IPS-NIHi7 (cell line): ENCODE measurements around the gene BAG3.
"Not testable (repeated sequence)": the region's sequence is repeated elsewhere in the genome, so short reads cannot be mapped to it uniquely, and the experiment has no call there.

Experiments used
- DNase-seq: peaks from one replicate; pipeline ENCODE4 v3.0.0; 2012; ENCODE audit warnings: mixed read lengths; ENCODE audit errors: extremely low spot score

Gene BAG3

DNA sequence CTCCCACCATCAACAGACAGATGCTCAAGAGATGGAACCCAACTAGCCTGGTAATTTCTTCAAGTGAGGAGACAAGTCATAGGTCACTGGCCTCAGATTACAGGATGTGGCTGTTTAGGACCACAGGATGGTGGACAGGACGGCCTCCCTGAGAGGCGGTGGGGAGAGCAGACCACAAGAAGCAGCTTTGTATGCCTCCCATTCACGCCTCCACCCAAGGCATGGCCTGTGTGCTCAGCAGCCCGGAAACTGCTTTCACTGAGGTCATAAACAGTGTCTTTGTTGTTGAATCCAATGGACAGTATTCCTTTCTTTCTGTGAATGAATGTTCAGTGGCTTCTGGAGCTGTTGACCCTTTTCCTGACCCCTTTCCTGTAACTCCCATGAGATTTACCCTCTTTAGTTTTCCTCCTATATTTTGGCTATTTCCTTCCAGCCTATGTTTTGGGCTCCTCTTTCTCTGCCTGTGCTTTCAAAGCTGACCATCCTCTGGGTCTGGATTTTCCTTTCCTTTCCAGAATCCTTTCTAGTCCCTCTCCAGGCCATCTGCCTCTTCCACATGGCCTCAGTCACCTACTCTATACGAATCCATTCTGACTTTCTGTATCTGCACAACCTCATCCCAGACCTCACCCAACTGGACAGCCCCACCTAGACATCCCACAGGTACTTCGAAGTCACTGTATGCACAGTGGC, 42.2 kb downstream of the BAG3 start:
- no peak for DNase-seq

- DNase-seq, result no peak
These were observed 43.4 kb downstream of the BAG3 start for GRCh38 chr10:119694608-119695007.

DNA sequence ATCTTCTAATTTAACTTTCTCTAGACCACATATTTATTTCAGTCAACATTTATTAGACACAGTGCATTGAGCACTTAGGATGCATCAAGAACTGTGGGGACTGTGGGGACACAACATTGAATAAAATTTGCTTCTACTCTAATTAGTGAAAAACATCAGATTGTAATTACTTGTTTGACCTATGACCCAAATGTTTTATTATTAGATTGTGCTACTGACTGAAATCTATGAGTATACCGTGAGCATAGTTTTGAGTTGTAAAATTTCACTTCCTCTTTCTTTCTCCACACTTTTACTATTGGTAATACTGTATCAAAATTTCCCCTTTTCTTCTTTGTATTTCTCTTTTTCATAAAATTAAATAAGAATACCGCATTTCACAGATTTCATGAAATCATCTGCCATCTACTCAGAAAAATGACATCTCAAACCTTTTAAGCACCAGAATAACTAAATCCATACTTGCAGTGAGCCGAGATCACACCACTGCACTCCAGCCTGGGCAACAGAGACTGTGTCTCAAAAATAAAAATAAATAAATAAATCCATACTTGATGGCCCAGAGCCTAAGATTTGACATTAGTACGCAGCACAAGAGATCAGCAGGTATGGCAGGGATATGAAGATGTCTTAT, 49.3 kb downstream of the BAG3 start:
- no peak for DNase-seq

GRCh38 chr10:119701861-119702260, 50.7 kb downstream of the BAG3 start:
- DNase-seq, result no peak

GRCh38 chr10:119702583-119702982, 51.4 kb downstream of the BAG3 start:
- no peak for DNase-seq

DNA sequence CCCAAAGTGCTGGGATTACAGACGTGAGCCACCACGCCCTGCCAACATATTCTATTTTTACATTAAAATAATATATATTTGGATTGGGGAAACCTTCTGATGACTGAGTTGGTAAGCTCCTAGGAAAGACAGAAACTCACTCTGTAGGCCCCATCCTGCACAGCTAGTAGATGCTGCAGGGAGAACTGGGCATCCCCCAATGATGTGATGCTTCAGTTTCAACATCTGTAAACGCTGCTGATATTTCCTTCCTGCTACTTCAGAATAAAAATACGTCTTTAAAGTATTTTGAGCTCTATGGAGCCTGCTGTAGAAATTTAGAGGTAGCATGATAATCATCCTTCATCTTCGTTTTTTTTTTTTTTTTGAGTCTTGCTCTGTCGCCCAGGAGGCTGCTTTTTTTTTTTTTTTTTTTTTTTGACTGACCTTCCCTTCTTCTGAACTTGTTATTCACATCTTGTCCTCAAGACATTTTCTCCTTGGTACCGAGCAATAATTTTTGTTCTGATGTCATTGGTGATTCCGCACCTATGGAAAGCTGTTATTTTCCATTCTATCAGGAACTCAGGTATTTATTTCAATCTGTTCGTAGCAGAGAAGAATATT, 52.8 kb downstream of the BAG3 start:
- DNase-seq, result no peak

DNA sequence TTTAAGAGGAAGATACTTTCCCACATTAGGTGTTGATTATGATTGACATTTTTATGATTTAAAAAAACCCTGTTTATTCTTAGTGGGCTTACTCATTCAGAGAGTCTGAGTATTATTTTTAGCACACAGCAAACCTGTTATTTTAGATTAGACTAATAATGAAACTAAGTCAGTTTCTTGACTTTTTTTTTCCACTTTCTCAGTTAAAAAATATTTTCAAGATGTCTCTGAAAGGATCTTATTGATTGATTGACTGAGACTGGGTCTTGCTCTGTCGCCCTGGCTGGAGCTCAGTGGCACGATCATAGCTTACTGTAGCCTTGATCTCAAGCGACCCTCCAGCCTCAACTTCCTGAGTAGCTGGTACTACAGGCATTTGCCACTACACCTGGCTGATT, 54.3 kb downstream of the BAG3 start:
- DNase-seq, result no peak

DNA sequence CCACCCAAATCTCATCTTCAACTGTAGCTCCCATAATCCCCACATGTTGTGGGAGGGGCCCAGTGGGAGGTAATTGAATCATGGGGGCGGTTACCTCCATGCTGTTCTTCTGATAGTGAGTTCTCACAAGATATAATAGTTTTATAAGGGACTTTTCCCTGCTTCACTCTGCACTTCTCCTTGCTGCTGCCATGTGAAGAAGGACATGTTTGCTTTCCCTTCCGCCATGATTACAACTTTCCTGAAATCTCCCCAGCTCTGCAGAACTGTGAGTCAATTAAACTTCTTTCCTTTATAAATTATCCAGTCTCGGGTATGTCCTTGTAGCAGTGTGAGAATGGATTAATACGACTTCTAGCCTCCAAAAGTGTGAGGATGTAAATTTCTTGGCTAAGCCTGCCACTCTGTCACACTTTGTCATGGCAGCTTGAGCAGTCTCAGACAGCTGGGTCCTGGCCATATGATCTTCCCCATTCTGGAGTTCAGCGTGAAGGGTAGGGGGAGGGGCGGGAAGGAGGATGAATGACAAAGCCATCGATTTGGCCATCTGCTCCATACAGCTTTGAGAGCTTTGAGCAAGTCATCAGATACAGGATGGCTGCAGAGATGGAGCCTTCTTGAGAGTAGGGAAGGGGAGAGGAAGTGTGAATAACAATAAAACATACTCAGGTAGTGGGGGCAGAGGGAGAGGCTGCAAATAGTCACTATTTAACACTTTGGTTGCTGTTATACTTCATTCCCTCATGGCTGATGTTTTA, 55.5 kb downstream of the BAG3 start:
- DNase-seq, result no peak

DNA sequence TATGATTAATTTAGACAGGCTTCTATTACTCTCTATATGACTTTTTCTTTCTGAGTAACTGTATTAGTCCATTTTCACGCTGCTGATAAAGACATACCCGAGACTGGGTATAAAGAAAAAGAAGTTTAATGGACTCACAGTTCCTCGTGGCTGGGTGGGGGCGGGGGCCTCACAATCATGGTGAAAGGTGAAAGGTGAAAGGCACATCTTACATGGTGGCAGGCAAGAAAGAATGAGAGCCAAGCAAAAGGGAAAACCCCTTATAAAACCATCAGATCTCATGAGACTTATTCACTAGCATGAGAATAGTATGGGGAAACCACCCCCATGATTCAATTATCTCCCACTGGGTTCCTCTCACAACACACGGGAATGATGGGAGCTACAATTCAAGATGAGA, 56.2 kb downstream of the BAG3 start:
- not testable (repeated sequence) for DNase-seq

GRCh38 chr10:119710935-119711334, 59.8 kb downstream of the BAG3 start:
- DNase-seq, result not testable (repeated sequence)

DNA sequence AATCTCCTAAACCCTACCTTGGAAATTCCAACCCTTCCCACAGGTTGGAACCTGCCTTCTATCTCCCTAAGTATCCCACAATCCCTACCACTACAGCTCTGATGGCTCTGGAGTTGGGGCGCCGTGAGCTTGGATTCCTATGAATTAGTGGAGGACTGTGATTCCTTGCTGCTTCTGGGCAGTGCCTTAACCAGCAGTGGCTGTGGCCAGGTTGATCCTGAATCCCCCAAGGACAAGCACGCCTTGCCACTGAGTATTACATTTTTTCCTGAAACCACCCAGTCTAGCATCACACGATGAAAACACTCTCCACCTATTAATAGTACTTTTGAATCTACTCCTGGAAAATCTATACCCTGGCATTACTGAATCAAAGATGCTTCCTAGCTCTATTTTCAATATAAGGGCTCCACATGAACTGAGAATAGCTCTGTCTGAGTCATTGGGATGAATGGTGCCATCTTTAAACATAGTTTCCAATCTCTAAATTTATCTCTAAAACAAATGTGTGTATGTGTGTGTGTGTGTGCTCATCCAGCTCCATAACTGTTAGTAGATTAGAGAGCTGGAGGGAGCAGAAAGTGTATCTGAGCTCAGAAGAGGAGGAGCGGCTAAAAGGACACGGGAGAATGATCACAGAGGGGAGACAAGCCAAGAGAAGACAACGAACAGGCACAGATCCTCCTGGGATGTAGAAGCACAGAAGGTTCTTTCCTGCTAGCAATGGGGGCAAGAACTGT, 62.7 kb downstream of the BAG3 start:
- DNase-seq, result no peak

DNA sequence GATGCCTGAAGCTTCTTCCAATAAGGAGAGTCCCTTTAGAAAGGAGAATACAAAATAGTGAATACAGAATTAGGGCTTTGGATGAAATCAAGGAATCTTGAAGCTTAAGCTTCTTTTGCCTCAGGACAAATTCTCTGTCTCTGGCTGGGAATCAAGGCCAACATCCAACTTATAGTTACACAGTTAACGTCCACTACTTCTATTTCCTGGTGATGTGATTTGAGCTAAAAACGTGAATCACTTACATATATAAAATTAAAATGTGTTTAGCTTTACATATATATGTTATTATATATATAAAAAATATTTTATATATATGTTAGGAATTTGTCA, 63.3 kb downstream of the BAG3 start:
- no peak for DNase-seq

- DNase-seq, result no peak
These were observed 64.7 kb downstream of the BAG3 start for GRCh38 chr10:119715628-119716505.

DNA sequence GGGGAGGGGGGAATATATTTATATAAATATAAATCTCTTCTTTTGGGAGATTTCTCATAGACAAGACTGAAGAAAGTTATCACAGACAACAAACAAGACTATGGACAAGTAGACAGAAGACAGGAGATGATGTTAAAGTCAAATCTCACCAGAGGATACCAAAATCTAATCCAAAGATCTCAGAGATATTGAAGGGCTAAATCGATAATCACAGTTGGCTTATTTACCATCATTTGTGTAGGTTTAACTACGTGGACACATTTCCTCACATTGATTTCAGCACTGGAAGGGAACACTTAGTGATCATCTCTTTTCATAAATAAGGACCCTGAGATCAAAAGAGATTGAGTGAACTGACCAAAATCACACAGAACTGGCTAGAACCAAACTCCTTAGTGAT, 72.0 kb downstream of the BAG3 start:
- DNase-seq, result no peak

GRCh38 chr10:119723624-119724023, 72.4 kb downstream of the BAG3 start:
- no peak for DNase-seq

GRCh38 chr10:119724593-119725516, 73.7 kb downstream of the BAG3 start:
- DNase-seq, result no peak

DNA sequence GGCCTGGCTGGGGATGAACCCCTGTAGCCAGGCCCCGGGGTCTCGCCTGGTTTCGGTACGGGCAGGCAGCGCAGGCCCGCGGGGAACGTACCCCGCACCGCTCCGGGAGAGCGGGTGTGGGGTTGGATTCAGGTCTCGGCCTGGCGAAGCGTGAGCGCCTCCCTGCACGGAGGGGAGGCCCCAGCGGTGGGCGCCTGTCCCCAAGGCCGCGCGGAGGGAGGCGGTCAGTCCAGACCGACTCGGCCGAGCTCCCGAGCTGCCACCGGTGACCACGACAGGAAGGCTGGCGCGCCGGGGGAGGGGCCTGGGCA, 74.3 kb downstream of the BAG3 start:
- no peak for DNase-seq

GRCh38 chr10:119725828-119726675, 74.9 kb downstream of the BAG3 start, which contains the start of gene INPP5F:
Gene INPP5F, plus strand, starts transcription at chr10:119726050. Its CDS starts 213 bp downstream, at chr10:119726263.
- peak; percentile 100 for DNase-seq

DNA sequence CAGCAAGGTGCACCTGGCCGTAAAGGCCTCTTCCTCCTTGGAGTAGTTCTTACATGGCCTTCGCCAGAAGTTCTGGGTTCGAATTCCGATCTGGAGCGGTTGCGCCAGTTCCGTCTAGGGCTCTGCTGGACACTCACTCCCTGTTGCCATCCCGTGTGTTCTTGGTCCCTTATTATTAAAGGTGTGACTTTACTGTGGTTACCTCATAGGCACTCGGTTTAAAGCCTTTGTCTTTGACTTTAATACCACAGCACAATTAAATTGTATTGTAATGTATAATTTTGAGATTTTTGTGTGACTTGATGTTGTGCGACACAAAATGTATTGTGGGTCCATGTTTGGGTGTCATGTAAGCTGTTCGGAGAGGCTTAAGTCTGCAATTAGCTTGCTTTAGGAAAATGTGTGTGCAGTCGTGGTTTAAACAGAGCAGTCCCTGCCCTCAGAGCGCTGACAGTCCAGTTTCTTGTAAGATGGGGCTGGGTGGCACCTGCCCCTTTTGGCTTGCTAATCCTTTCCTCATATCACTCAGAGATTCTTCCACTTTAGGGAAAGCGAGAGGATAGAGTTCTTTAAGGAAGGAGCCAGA, 75.6 kb downstream of the BAG3 start:
- no peak for DNase-seq
